ENCODE measurements around the gene GSTA1.
"Not testable (repeated sequence)": the region's sequence is repeated elsewhere in the genome, so short reads cannot be mapped to it uniquely, and the experiment has no call there.

Gene GSTA1

DNA sequence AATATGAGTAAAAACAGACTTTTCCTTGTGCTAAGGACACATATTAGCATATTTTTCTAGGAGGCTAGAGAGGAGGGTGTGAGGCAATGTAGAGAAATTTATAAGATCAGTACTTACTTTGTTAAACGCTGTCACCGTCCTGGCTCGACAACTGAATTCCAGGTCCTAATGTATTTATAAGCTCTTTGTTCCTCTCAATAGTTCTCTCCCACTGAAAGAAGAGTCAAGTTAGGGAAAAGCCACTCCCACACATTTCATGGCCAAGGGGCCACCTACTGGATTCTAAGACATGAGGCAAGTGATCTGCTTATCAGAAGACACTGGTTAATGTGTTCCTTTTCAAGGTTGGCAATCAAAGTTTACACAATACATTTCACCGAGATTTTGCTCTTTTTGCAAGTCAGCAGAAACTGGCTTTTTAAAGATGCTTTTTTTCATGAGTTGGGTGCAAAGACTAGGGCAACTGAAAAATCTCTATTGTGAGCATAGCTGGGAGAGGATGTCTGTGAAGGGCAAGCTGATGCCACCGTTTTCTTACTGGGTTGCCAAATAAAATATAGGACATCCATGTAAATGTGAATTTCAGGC is at the start of gene GSTA1:
GSTA1 (minus strand) TSS at position 149 of the 588 bp plus-strand sequence. CDS start 4,549 bp downstream, outside the sequence.
- H3K4me3 ChIP-seq (replicated peaks in 1 of 2; ENCODE audit: low read depth in 2 of 2, low read length in 2 of 2); DNase-seq (ENCODE audit: low read depth in 2 of 2): not testable (repeated sequence)

DNA sequence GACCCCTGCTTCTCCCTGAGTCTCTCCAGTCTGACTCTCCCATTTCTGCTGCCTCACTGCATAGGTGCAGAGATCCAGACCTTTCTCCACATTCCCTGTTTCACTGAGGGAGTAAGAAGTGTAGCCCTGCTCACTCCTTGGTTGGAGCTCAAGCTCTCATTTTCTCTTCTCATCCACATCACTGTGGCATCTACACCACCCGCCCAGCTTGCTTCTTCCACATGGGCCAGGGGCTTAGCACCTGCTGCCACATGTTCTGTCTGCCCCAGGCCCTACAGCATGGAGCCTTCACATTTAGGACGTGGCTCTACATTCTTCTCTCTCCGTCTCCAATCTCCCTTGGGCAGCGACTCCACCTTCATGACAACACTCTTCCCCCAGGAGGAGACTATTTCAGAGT is 45.5 kb upstream of the GSTA1 start:
- DNase-seq (ENCODE audit: low read depth in 2 of 2): no peak
- TF ChIP-seq CTCF (IDR thresholded peaks at IDR 0.05; ENCODE audit: low read depth, low read length): no peak
- H3K4me3 ChIP-seq (replicated peaks in 1 of 2; ENCODE audit: low read depth in 2 of 2, low read length in 2 of 2): no peak overlapping the region

DNA sequence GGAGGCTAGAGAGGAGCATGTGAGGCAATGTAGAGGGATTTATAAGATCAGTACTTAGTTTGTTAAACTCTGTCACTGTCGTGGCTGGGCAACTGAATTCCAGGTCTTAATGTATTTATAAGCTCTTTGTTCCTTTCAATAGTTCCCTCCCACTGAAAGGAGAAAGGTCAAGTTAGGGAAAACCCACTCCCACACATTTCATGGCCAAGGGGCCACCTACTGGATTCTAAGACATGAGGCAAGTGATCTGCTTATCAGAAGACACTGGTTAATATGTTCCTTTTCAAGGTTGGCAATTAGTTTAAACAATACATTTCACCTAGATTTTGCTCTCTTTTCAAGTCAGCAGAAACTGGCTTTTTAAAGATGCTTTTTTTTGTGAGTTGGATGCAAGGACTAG is 42.4 kb upstream of the GSTA1 start:
- no peak for DNase-seq (ENCODE audit: low read depth in 2 of 2)
- no peak overlapping the region for H3K4me3 ChIP-seq (replicated peaks in 1 of 2; ENCODE audit: low read depth in 2 of 2, low read length in 2 of 2)
- no peak for TF ChIP-seq CTCF (IDR thresholded peaks at IDR 0.05; ENCODE audit: low read depth, low read length)

DNA sequence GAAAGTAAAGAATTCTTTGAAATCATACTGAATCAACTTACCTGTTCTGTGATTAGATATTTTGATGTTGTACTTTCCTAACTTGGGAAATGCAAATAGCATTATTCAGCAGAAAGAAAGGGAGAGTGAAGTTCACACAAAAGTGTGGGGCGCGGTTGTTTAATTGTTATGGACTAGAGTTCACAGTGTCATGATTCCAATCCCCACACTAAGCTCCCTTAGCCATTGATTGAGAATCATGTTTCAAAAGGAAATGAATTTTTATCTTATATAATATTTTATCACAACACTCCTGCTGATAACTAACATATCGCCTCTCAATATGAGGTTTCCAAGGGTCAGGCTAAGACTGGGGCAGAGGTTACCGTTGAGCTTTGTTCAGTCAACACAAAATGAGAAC is 40.0 kb upstream of the GSTA1 start:
- H3K4me3 ChIP-seq (replicated peaks in 1 of 2; ENCODE audit: low read depth in 2 of 2, low read length in 2 of 2): no peak overlapping the region
- DNase-seq (ENCODE audit: low read depth in 2 of 2): no peak
- TF ChIP-seq CTCF (IDR thresholded peaks at IDR 0.05; ENCODE audit: low read depth, low read length): no peak

DNA sequence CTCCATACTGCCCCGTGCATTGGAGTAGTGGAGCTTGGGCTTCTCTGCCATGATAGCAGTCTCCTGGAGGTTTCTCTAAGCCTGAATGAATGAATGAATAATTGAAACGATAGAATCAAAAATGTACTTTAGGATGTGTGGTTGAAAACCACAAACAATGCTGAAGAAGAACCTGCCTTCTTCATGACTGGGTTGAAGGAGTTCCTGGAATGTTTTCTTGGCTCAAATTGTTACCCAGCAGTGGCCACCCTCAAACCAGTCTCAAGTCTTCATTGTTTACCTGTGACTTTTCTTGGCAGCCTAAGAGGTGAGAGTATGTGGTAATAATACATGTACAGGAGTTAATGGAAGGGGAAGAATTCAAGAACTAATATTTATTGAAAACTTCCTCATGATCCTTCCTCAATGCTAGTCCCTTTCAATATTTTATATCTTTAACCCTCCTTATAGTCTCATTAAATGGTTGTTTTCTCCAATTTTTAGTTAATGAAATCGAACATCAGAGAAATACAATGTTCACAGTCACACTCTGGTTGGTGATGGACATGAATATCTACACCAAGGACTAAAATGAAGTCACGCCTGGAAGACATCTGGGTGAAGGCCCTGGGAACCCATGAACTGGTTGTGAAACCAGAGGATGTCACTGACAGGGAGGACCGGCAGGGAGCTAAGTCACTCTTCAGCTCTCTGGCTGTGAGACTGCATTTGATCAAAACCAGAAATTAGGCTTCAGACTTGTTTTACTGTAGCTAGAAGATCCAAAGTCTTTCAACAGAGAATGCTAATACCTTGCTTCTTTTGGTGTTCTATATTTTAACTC is 37.4 kb upstream of the GSTA1 start, which contains the start of gene GSTA5:
GSTA5 (minus strand) TSS at position 51 of the 823 bp plus-strand sequence.
- DNase-seq (ENCODE audit: low read depth in 2 of 2): no peak
- H3K4me3 ChIP-seq (replicated peaks in 1 of 2; ENCODE audit: low read depth in 2 of 2, low read length in 2 of 2): no peak within 1 kb of the TSS
- no peak for TF ChIP-seq CTCF (IDR thresholded peaks at IDR 0.05; ENCODE audit: low read depth, low read length)

- TF ChIP-seq CTCF (IDR thresholded peaks at IDR 0.05; ENCODE audit: low read depth, low read length): peak; percentile 71
- DNase-seq (ENCODE audit: low read depth in 2 of 2): peak; percentile 68 to 75
- H3K4me3 ChIP-seq (replicated peaks in 1 of 2; ENCODE audit: low read depth in 2 of 2, low read length in 2 of 2): no peak overlapping the region
Measured at GRCh38 chr6:52839124-52840055, 35.8 kb upstream of the GSTA1 start.
